ENCODE results near the gene CRYBG2.

The CRYBG2 gene

GRCh38 chr1:26300578-26301275 is 53.2 kb downstream of the CRYBG2 start:
- Histone ChIP-seq H3K9ac (ENCODE audit: low read length) (no peak overlapping the region), H3K4me3 (ENCODE audit: low read length) (no peak overlapping the region), H3K9me3 (ENCODE audit: insufficient read depth, low read length) (no peaks in the 10 kb centered on the region), H3K36me3 (replicated peaks; ENCODE audit: low read depth, low read length) (no peaks in the 10 kb centered on the region), H3K27me3 (ENCODE audit: low read depth, low read length) (no peaks in the 10 kb centered on the region), H4K20me1 (ENCODE audit: insufficient read depth, low read length) (no peaks in the 10 kb centered on the region), H3K4me2 (ENCODE audit: low read length) (no peak overlapping the region), H3K4me1 (ENCODE audit: low read length) (peaks cover 3% of the 10 kb centered on the region), H2AFZ (ENCODE audit: low read depth, low read length) (no peak overlapping the region), H3K27ac (ENCODE audit: low read length) (no peak overlapping the region), H3K79me2 (ENCODE audit: low read length) (no peaks in the 10 kb centered on the region)
- no peak for TF ChIP-seq CTCF (IDR thresholded peaks at IDR 0.05; ENCODE audit: low read depth, low read length)
- no peak for TF ChIP-seq EZH2phosphoT487 (IDR thresholded peaks at IDR 0.05; ENCODE audit: low read depth)

DNA sequence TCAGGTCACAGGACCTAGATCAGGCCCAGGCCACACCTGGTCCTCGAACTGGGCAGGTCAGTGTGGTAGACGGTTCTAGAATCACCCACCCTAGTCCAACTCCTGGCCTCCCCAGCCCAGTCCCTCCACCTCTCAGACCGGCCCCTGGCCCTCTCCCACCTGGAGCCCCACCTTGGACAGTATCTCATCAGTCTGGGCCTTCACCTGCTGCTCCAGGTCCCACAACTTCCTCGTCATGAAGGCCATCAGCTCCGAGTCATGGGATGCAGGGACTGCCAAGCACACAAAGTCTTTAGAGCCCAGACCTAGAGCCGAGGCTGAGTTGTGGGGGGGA is 56.2 kb downstream of the CRYBG2 start:
- Histone ChIP-seq H3K9me3 (ENCODE audit: insufficient read depth, low read length) (no peaks in the 10 kb centered on the region), H3K27ac (ENCODE audit: low read length) (no peak overlapping the region), H4K20me1 (ENCODE audit: insufficient read depth, low read length) (no peaks in the 10 kb centered on the region), H3K4me2 (ENCODE audit: low read length) (no peak overlapping the region), H3K36me3 (replicated peaks; ENCODE audit: low read depth, low read length) (no peaks in the 10 kb centered on the region), H3K27me3 (ENCODE audit: low read depth, low read length) (no peaks in the 10 kb centered on the region), H2AFZ (ENCODE audit: low read depth, low read length) (no peak overlapping the region), H3K4me3 (ENCODE audit: low read length) (no peak overlapping the region), H3K79me2 (ENCODE audit: low read length) (no peaks in the 10 kb centered on the region), H3K4me1 (ENCODE audit: low read length) (no peaks in the 10 kb centered on the region), H3K9ac (ENCODE audit: low read length) (no peak overlapping the region)
- TF ChIP-seq EZH2phosphoT487 (IDR thresholded peaks at IDR 0.05; ENCODE audit: low read depth) = no peak
- TF ChIP-seq CTCF (IDR thresholded peaks at IDR 0.05; ENCODE audit: low read depth, low read length) = no peak

GRCh38 chr1:26297057-26297790 is 56.7 kb downstream of the CRYBG2 start:
- Histone ChIP-seq H3K4me3 (ENCODE audit: low read length) (no peak overlapping the region), H4K20me1 (ENCODE audit: insufficient read depth, low read length) (no peaks in the 10 kb centered on the region), H3K36me3 (replicated peaks; ENCODE audit: low read depth, low read length) (no peaks in the 10 kb centered on the region), H3K4me1 (ENCODE audit: low read length) (no peaks in the 10 kb centered on the region), H3K27ac (ENCODE audit: low read length) (no peak overlapping the region), H3K79me2 (ENCODE audit: low read length) (no peaks in the 10 kb centered on the region), H3K27me3 (ENCODE audit: low read depth, low read length) (no peaks in the 10 kb centered on the region), H3K9ac (ENCODE audit: low read length) (no peak overlapping the region), H3K9me3 (ENCODE audit: insufficient read depth, low read length) (no peaks in the 10 kb centered on the region), H2AFZ (ENCODE audit: low read depth, low read length) (no peak overlapping the region), H3K4me2 (ENCODE audit: low read length) (no peak overlapping the region)
- TF ChIP-seq EZH2phosphoT487 (IDR thresholded peaks at IDR 0.05; ENCODE audit: low read depth) (no peak), CTCF (IDR thresholded peaks at IDR 0.05; ENCODE audit: low read depth, low read length) (no peak)

DNA sequence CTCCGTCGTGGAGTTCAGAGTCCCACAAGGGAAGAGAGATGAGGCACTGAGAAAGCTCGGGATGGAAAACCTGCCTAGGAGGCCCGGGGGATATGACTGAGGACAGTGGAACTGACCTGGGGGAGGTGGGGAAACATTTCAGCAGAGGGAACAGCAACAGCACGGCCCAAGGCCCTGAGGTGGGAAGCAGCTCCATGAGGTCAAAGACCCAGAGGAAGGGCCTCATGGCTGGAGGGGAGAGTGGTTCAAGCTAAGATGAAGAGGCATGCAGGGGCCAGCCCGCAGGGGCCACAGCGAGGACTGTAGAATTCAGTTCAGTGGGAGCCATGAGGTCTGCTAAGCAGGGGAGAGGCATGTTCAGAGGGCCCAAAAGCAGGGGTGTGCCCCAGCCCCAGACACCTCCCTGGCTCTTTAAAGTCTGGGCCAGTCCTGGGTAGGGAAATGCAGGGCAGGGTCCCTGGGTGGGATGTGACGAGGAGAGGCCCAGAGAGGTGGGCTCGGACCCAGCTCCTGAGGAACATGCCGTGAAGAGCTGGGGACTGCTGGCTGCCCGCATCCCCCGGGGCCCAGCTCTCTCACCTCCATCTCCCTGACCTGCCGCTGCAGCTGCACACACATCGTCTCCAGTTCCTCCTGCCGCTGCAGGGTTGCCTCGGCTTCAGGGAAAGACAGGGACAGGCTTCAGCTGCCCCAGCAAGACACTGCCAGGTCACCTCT is 57.4 kb downstream of the CRYBG2 start:
- H3K36me3 ChIP-seq (replicated peaks; ENCODE audit: low read depth, low read length) = no peaks in the 10 kb centered on the region
- no peak overlapping the region for H3K9ac ChIP-seq (ENCODE audit: low read length)
- no peaks in the 10 kb centered on the region for H3K9me3 ChIP-seq (ENCODE audit: insufficient read depth, low read length)
- TF ChIP-seq EZH2phosphoT487 (IDR thresholded peaks at IDR 0.05; ENCODE audit: low read depth) (no peak), CTCF (IDR thresholded peaks at IDR 0.05; ENCODE audit: low read depth, low read length) (no peak)
- no peaks in the 10 kb centered on the region for H3K27me3 ChIP-seq (ENCODE audit: low read depth, low read length)
- no peak overlapping the region for H3K4me3 ChIP-seq (ENCODE audit: low read length)
- H3K27ac ChIP-seq (ENCODE audit: low read length) = no peak overlapping the region
- H3K79me2 ChIP-seq (ENCODE audit: low read length) = no peaks in the 10 kb centered on the region
- H4K20me1 ChIP-seq (ENCODE audit: insufficient read depth, low read length) = no peaks in the 10 kb centered on the region
- no peak overlapping the region for H3K4me2 ChIP-seq (ENCODE audit: low read length)
- no peaks in the 10 kb centered on the region for H3K4me1 ChIP-seq (ENCODE audit: low read length)
- no peak overlapping the region for H2AFZ ChIP-seq (ENCODE audit: low read depth, low read length)

All from OCI-LY3 (cell line).